ENCODE results near the gene P2RX3. TPM values are rescaled to one million over a fixed set of nuclear protein-coding genes. Genes with fewer than 3 reads are reported as not detected.

Gene P2RX3
- total RNA-seq, 2 experiments from 2014 or later = not detected

DNA sequence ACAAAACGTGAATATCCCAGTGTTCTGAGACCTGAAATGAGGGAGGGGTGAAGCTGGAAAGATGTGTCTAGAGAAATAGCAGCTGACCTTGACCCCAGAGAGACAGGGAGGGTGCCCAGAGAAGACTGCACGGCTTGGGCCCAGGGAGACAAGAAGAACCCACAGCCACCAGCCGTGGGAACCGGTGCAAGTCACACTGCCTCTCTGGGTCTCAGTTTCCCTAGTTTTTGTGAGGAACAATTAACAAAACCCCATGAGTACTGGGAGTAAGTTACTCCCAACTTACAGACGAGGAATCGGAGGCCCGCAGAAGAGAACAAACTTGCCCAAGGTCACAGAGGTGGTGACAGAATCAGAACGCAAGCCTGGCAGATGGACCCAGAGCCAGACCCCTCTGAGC lies 32.6 kb upstream of the P2RX3 start:
- POLR2A ChIA-PET = no interaction called here
- H3K4me3 Mint-ChIP-seq = no peak overlapping the region
- ATAC-seq (ENCODE audit: low read depth) = no peak
- H3K36me3 Mint-ChIP-seq = peaks cover 9% of the 10 kb centered on the region
- no peaks in the 10 kb centered on the region for H3K9me3 Mint-ChIP-seq
- peaks cover 6% of the 10 kb centered on the region for H3K4me1 Mint-ChIP-seq
- no peaks in the 10 kb centered on the region for H3K27me3 Mint-ChIP-seq
- no peak for DNase-seq
- H3K27ac Mint-ChIP-seq = no peak overlapping the region

DNA sequence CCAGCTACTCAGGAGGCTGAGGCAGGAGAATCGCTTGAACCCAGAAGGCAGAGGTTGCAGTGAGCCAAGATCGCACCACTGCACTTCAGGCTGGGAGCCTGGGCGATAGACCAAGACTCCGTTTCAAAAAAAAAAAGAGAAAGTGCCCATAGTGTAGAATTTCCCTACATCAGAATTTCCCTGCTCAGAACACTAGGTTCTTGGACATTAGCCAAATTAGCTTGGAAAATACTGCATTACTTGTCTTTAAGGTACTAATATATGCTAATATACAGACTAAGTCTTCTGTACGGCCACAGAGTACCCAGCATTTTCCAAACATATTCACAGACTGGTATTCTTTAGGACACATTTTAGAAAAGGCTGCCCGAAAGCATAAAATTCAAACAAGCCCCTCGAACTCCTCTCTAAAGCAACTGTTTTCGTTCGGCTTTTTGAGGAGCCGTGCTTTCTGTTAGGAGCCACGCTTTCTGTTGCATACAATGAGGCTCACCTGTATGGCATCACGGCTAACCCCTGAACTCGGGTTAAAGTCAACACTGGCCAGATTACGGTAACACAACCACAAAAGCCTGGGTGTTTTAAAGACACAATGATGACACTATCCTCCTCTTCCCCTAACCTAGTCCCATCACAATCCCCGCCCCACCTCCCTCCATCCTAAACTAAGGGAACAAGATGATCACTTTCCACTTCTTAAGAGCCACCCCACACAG lies 31.8 kb upstream of the P2RX3 start:
- POLR2A ChIA-PET = no interaction called here
- no peak for ATAC-seq (ENCODE audit: low read depth)
- H3K27ac Mint-ChIP-seq = no peak overlapping the region
- no peak for DNase-seq
- H3K27me3 Mint-ChIP-seq = no peaks in the 10 kb centered on the region
- no peak overlapping the region for H3K4me3 Mint-ChIP-seq
- peaks cover 2% of the 10 kb centered on the region for H3K36me3 Mint-ChIP-seq
- H3K4me1 Mint-ChIP-seq = peaks cover 10% of the 10 kb centered on the region
- no peaks in the 10 kb centered on the region for H3K9me3 Mint-ChIP-seq

DNA sequence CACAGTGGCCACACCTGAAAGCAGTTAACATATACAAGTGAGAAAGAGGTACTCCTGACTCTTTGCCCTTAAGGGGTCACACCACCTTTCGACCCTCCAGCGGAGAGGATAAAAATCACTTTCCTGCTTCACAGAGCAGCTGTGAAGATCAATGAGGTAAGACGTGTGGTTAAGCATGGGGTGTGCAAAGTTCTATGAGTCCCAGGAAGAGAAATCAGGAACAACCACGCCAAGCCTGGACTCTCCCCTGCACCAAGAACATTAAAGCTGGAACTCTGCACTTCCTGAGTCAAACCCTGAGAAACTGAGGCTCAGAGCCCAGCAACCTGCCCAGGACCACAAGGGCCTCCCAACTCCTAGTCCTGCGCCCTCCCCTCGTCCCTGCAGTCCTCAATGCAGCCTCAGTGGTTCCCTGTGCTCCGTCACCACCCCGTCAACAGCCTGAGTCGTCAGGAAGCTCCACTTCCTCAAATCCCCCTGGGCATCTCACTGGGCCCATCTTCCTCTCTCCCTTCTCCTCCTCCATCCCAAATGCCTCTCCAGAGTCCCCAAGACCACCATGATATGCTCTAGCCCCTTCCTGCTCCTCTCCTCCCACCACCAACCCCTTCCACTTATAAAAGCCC lies 31.1 kb upstream of the P2RX3 start:
- H3K4me3 Mint-ChIP-seq = no peak overlapping the region
- H3K4me1 Mint-ChIP-seq = peaks cover 13% of the 10 kb centered on the region
- H3K27ac Mint-ChIP-seq = no peak overlapping the region
- no peak for DNase-seq
- no peaks in the 10 kb centered on the region for H3K36me3 Mint-ChIP-seq
- no peak for ATAC-seq (ENCODE audit: low read depth)
- POLR2A ChIA-PET = interaction anchor here (1.1 kb wide), 1 partner anchor 18 kb away, joined by 3 read pairs; no protein-coding TSS in a partner anchor
- H3K9me3 Mint-ChIP-seq = no peaks in the 10 kb centered on the region
- no peaks in the 10 kb centered on the region for H3K27me3 Mint-ChIP-seq

DNA sequence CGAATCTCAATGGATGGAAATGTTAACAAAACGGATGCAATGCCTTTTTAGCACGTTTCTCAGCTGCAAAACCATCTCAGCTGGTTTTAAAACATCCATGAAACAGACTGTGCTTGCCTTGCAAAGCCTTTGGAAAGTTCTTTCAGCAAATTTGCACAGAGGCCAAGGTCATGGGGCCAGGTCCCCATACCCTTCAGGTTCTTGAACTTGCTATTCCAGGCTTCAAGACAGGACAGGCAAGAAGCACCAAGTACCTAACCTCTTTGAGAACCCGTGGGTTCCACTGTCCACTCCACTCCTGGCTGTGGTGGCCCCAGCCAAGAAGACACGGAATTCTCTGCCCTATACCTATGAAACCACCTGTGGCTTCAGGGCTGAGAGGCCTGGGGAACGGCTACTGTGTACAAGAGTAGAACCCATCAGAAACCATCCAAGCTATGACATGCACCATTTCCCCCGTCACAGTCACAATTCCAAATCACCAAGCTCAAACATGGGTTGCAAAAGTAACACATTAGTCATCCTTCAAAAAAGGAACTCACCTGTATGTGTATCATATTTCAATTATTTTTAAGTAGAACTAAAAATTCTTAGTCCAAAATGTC lies 30.4 kb upstream of the P2RX3 start:
- H3K27ac Mint-ChIP-seq = no peak overlapping the region

DNA sequence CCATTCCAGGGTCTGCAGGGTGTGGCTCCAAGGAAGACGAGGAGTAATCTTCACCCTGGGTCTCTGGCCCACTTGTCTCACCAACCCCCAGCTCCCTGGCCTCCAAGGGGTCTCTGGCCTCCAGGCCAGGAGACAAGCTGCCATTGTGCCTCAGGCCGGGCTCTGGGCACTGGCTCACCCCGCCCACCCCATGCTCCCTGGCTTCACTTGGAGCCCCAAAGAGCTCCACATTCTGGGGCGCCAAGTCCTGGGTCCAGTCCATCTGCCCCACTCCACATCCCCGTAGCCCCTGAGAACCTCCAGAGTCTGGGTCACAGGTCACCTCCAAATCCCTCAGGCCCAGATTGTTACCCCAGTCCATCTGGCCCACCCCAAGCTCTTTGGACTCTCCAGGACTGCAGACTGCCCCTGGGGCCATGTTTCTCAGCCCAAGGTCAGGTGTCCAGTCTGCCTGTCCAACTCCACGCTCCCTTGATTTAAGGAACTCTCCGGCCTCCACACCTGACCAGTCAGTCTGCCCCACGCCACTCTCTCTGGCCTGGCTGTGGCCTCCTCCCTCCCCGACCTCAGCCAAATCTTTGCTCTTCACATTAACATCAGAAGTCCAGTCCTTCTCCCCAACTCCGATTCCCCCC lies 29.6 kb upstream of the P2RX3 start:
- ATAC-seq (ENCODE audit: low read depth) (no peak), DNase-seq (no peak)
- no peaks in the 10 kb centered on the region for H3K36me3 Mint-ChIP-seq
- H3K27ac Mint-ChIP-seq = no peak overlapping the region
- POLR2A ChIA-PET = interaction anchor here (0.7 kb wide), 1 partner anchor 117 kb away, joined by 3 read pairs; no protein-coding TSS in a partner anchor
- H3K9me3 Mint-ChIP-seq = no peaks in the 10 kb centered on the region
- H3K4me3 Mint-ChIP-seq = no peak overlapping the region
- no peaks in the 10 kb centered on the region for H3K27me3 Mint-ChIP-seq
- H3K4me1 Mint-ChIP-seq = peaks cover 17% of the 10 kb centered on the region

More for the DNA sequence above, 30.4 kb upstream of the P2RX3 start:
- POLR2A ChIA-PET = interaction anchor here (0.7 to 1.1 kb wide), 2 partner anchors 18 to 117 kb away, joined by 3 read pairs; no protein-coding TSS in a partner anchor
- H3K4me1 Mint-ChIP-seq = peaks cover 17% of the 10 kb centered on the region
- H3K9me3 Mint-ChIP-seq = no peaks in the 10 kb centered on the region
- H3K36me3 Mint-ChIP-seq = no peaks in the 10 kb centered on the region
- DNase-seq (no peak), ATAC-seq (ENCODE audit: low read depth) (no peak)
- no peak overlapping the region for H3K4me3 Mint-ChIP-seq
- H3K27me3 Mint-ChIP-seq = no peaks in the 10 kb centered on the region

DNA sequence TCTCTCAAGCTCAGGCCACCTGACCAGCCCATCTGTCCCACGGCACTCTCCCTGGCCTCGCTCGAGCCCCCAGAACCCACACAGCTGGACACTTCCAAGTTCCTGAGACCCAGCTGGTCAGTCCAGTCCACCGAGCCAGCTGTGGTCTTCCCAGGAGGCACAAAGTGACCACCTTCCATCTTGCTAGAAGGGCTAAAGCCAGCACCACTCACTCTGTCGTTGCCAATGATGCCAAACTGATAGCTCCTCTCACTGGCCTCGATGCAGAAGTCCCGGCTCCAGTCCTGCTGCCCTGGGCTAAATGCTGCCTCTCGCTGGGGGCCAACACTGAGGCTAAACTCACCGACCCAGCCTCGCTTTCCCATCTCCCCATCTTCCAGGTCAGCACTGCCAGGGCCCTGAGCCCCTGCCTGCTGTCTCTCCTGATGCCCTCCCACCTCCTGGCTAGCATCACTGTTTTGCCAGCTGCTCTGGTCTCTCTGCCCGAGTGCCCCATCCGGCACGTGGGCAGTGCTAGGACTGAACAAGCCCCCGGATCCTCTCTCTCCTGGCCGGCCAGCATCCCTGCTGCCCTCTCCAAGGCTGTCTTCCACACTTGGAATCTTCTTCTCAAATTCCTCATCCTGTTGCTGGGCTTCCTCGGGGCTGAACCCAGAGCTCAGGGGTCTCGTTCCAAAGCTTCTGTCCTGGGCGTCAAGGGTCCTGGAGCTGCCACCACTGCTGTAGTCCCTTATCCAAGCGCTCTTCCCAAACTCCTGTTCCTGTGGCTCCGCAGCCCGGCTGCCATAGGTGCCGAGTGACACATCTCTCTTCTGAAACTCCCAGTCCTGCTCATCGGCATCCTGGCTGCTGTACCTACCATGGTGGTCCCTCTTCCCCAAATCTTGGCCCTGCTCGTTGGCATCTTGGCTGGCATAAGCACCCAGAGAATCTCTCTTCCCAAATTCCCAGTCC lies 28.8 kb upstream of the P2RX3 start:
- H3K36me3 Mint-ChIP-seq = peaks cover 2% of the 10 kb centered on the region

GRCh38 chr11:57310091-57310490 lies 28.1 kb upstream of the P2RX3 start:
- Mint-ChIP-seq H3K27ac (no peak overlapping the region), H3K27me3 (no peaks in the 10 kb centered on the region), H3K4me1 (peaks cover 15% of the 10 kb centered on the region), H3K4me3 (no peak overlapping the region), H3K9me3 (no peaks in the 10 kb centered on the region), H3K36me3 (peaks cover 2% of the 10 kb centered on the region)
- DNase-seq (no peak), ATAC-seq (ENCODE audit: low read depth) (no peak)
- POLR2A ChIA-PET = interaction anchor here (2.1 kb wide), 1 partner anchor 15 kb away, joined by 25 read pairs; the partner anchor contains the start of gene TNKS1BP1

More for the DNA sequence above, 28.8 kb upstream of the P2RX3 start:
- no peaks in the 10 kb centered on the region for H3K27me3 Mint-ChIP-seq
- ATAC-seq (ENCODE audit: low read depth) (no peak), DNase-seq (no peak)
- POLR2A ChIA-PET = no interaction called here
- no peaks in the 10 kb centered on the region for H3K9me3 Mint-ChIP-seq
- H3K4me3 Mint-ChIP-seq = no peak overlapping the region
- H3K4me1 Mint-ChIP-seq = peaks cover 15% of the 10 kb centered on the region
- no peak overlapping the region for H3K27ac Mint-ChIP-seq

DNA sequence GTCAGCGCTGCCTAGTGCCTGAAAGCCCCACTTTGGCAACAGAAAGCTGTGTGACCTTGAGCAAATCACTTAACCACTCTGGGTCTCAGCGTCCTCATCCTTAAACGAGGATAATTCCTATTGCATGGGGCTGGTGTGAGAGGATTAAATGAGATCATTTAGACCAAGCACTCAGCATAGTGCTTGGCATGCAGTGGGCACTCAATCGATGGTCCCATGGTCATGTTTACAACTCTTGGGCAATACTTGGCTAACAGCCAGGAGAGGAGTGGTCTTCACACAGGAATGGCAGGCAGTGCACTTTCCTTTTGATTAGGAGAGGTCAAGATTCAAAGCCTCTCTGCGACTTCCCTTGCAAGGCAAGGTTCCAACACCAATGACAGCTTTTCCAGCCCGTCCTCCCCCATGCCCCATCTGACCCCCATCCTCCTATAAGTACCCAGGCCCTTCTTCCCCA lies 27.5 kb upstream of the P2RX3 start:
- Mint-ChIP-seq H3K27me3 (no peaks in the 10 kb centered on the region), H3K36me3 (peaks cover 2% of the 10 kb centered on the region), H3K4me3 (peak overlapping the region; percentile 79), H3K9me3 (no peaks in the 10 kb centered on the region), H3K27ac (peak overlapping the region; percentile 9), H3K4me1 (peaks cover 15% of the 10 kb centered on the region)
- no peak for DNase-seq
- no peak for ATAC-seq (ENCODE audit: low read depth)
- POLR2A ChIA-PET = interaction anchor here (2.1 kb wide), 1 partner anchor 15 kb away, joined by 25 read pairs; the partner anchor contains the start of gene TNKS1BP1

DNA sequence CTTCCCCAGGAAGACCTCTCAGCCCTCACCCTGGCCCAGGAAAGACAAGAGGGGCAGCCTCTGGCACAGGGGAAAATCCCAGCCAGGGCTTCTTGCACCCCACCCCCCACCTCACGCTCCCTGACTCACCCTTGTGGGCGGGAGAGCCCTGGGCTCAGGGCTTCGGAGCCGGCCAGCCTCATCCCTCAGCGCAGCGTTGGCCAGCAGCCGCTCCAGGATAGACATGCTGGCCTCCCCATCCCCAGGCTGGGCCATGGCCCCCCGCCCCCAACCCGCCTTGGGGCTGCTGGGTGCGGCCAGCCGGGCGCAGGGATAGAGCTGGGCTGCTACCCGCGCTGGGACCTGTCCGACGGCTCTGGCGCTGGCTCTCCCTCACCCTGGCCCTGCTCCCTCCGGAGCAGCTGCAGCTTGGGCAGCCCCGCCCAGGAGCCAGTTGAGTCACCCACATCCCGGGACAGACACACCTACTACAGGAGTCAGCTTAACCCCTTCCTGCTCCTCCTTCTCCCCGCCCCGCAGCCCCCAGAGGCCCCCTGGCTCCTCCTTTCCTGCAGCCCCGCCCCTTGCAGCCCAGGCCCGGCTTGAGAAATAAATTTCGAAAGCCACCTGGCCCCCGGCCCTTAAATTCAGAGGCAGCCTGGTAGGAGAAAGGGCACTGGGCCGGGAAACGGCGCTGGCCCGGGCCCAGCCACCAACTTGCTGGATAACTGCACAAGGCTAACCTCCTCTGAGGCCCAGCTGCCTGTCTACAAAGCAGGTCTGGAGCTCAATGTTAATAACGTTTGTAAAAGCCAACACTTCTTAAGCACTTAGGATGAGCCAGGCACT lies 26.8 kb upstream of the P2RX3 start:
- Mint-ChIP-seq H3K27me3 (no peaks in the 10 kb centered on the region), H3K4me3 (peak overlapping the region; percentile 79)

DNA sequence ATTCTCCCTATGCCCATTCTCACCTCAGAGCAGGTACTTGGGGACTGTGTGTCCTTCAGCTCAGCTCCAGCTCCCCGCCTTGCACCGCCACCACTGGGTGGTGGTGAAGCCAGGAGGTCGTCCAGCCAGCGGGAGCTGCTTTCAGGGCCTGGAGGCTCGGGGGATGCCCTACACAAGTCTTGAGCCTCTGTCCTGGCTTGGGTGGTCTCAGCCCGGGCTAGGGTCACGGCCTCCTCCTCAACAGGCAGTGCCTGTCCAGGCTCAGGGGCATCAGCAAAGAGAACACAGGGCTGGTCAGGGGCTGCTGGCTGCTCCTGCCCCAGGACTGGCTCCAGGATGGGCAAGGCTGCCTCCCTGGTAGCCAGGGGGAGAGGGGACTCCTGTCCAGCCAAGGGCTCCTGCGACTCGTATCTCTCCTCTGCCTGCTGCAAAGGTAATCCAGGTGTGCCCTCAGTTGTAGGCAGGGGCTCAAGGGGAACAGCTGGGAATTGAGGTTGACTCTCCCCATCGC lies 25.6 kb upstream of the P2RX3 start:
- POLR2A ChIA-PET = interaction anchor here (1.6 kb wide), 1 partner anchor 22 kb away, joined by 11 read pairs; the partner anchor contains the start of gene SSRP1
- DNase-seq = no peak
- no peaks in the 10 kb centered on the region for H3K9me3 Mint-ChIP-seq
- peak overlapping the region; percentile 55 for H3K4me3 Mint-ChIP-seq
- peaks cover 13% of the 10 kb centered on the region for H3K4me1 Mint-ChIP-seq
- ATAC-seq (ENCODE audit: low read depth) = no peak
- H3K36me3 Mint-ChIP-seq = peaks cover 2% of the 10 kb centered on the region
- H3K27me3 Mint-ChIP-seq = no peaks in the 10 kb centered on the region
- peak overlapping the region; percentile 56 for H3K27ac Mint-ChIP-seq

More for the DNA sequence above, 26.8 kb upstream of the P2RX3 start:
- Mint-ChIP-seq H3K4me1 (peaks cover 15% of the 10 kb centered on the region), H3K36me3 (peaks cover 2% of the 10 kb centered on the region), H3K9me3 (no peaks in the 10 kb centered on the region), H3K27ac (peak overlapping the region; percentile 59)
- DNase-seq = peak; percentile 82
- POLR2A ChIA-PET = interaction anchor here (0.6 to 2.1 kb wide), 3 partner anchors 14 to 984 kb away, joined by 3 to 25 read pairs (median 11); partner anchors contain the start of genes SSRP1 and TNKS1BP1
- ATAC-seq (ENCODE audit: low read depth) = peak; percentile 97

GRCh38 chr11:57313071-57313787 lies 24.9 kb upstream of the P2RX3 start:
- peaks cover 15% of the 10 kb centered on the region for H3K4me1 Mint-ChIP-seq
- H3K27ac Mint-ChIP-seq = no peak overlapping the region
- POLR2A ChIA-PET = no interaction called here
- no peaks in the 10 kb centered on the region for H3K27me3 Mint-ChIP-seq
- peaks cover 3% of the 10 kb centered on the region for H3K36me3 Mint-ChIP-seq
- H3K4me3 Mint-ChIP-seq = no peak overlapping the region
- ATAC-seq (ENCODE audit: low read depth) (no peak), DNase-seq (no peak)
- H3K9me3 Mint-ChIP-seq = no peaks in the 10 kb centered on the region
